A549 (cell line): ENCODE measurements around the gene CD300C. TPM values are rescaled to one million over a fixed set of nuclear protein-coding genes. Genes with fewer than 3 reads are reported as not detected.
A peak's percentile ranks its signal among the peaks of the same experiment; 100 is the strongest.

Source experiments
- ATAC-seq, 2 experiments: fragments of 200-7000 bp in 1 of 2; fragments of >200 bp in 1 of 2; cut with Nextera tagmentation in 1 of 2; cut with Tn5 transposase in 1 of 2; 3 replicates each; pipeline versions ENCODE4 v1.8.0 to v1.9.1; 2018 to 2020; ENCODE audit warnings: mild to moderate bottlenecking in 1 of 2, moderate library complexity in 1 of 2
- CTCF ChIA-PET: fragments of 300-600 bp; sonication (Branson Sonifier 250); formaldehyde crosslinking; extraction: SDS; loops from one replicate; lab custom pipeline; 2021; ENCODE audit warnings: antibody characterized with exemption, inconsistent platforms; lab: Yijun Ruan, JAX
- POLR2A ChIA-PET: fragments of 350-600 bp; formaldehyde crosslinking; extraction: SDS; loops from one replicate; lab custom pipeline; 2021; ENCODE audit warnings: antibody characterized with exemption, inconsistent platforms; lab: Yijun Ruan, JAX
- DNase-seq, 2 experiments: peaks; one replicate each; pipeline versions ENCODE4 v3.0.0 to v3.0.0-alpha.2; 2011 to 2016; ENCODE audit warnings: low read depth in 1 of 2, low spot score in 1 of 2
- FAIRE-seq: peaks from 2 replicates; lab custom pipeline; 2011; peaks lifted over from hg19 to GRCh38; lab: Jason Lieb, UNC
- H3K27ac ChIP-seq, 2 experiments: fragments of >200 bp; sonication (Bioruptor Twin); formaldehyde crosslinking; 3 replicates each; pipeline ENCODE4 v1.5.1; 2016 to 2017
- H3K4me1 ChIP-seq: fragments of >200 bp; sonication (Bioruptor Twin); formaldehyde crosslinking; 3 replicates; pipeline ENCODE4 v1.6.1; 2016
- H3K4me2 ChIP-seq: fragments of >200 bp; sonication (Bioruptor Twin); formaldehyde crosslinking; 3 replicates; pipeline ENCODE4 v1.6.1; 2016
- H3K4me3 ChIP-seq: fragments of >200 bp; sonication (Bioruptor Twin); formaldehyde crosslinking; 3 replicates; pipeline ENCODE4 v1.5.1; 2016
- H3K9me3 ChIP-seq: fragments of >200 bp; sonication (Bioruptor Twin); formaldehyde crosslinking; 3 replicates; pipeline ENCODE4 v1.6.1; 2016
- CBX8 ChIP-seq: fragments of 200-600 bp; sonication (generic); IDR thresholded peaks from 2 replicates; pipeline ENCODE4 v1.6.1; 2016
- GATA3 ChIP-seq: IDR thresholded peaks from 2 replicates; pipeline ENCODE4 v1.6.1; 2012; ENCODE audit warnings: borderline replicate concordance
- JUN ChIP-seq, 2 experiments: fragments of >200 bp; sonication (Bioruptor Twin); formaldehyde crosslinking; IDR thresholded peaks; 2 replicates in 1 of 2; 3 replicates in 1 of 2; pipeline ENCODE4 v1.6.1; 2016 to 2017
- KDM1A ChIP-seq: fragments of 200-600 bp; sonication (generic); IDR thresholded peaks from 2 replicates; pipeline ENCODE4 v1.6.1; 2016; ENCODE audit warnings: low read depth, mild to moderate bottlenecking
- MYC ChIP-seq: IDR thresholded peaks from 2 replicates; pipeline ENCODE4 v1.6.1; 2012; ENCODE audit warnings: mild to moderate bottlenecking, inconsistent platforms, low read length, improper control_type of control experiment, borderline replicate concordance
- RAD21 ChIP-seq, 2 experiments: fragments of >200 bp in 1 of 2; sonication (Bioruptor Twin) in 1 of 2; formaldehyde crosslinking in 1 of 2; IDR thresholded peaks in 1 of 2; conservative IDR thresholded peaks in 1 of 2; 2 replicates in 1 of 2; 3 replicates in 1 of 2; pipeline ENCODE4 v1.6.1; 2012 to 2018; ENCODE audit warnings: inconsistent platforms in 1 of 2
- RFX5 ChIP-seq: fragments of 450-650 bp; IDR thresholded peaks from 2 replicates; pipeline ENCODE4 v1.7.1; 2014; ENCODE audit warnings: antibody characterized with exemption, mild to moderate bottlenecking, moderate library complexity
- SMC3 ChIP-seq: fragments of >200 bp; sonication (Bioruptor Twin); formaldehyde crosslinking; IDR thresholded peaks from 3 replicates; pipeline ENCODE4 v1.6.1; 2018; ENCODE audit warnings: inconsistent platforms
- WGBS: methylation state at CpG from one replicate; pipeline ENCODE4 v1.1.6; 2017; ENCODE audit errors: missing lambda C conversion rate; 5-methylcytosine and 5-hydroxymethylcytosine counted together
- polyA plus RNA-seq, 4 experiments: library from polyadenylated mRNA; depleted of rRNA in 3 of 4; stranded (reverse); fragments of >200 nt; fragmentation: RNase III in 1 of 4; extraction: RNeasy Plus Mini Kit Qiagen cat#74134 plus additional on column Dnase treatment in 1 of 4; gene quantifications; 2 replicates in 3 of 4; 3 replicates in 1 of 4; pipeline ENCODE4 v1.2.3, GENCODE V29; 2011 to 2017
- TF ChIP-seq, protein P1 (sequence below): fragments of 150-350 bp; IDR thresholded peaks from 2 replicates; pipeline ENCODE4 v1.6.1; 2014; ENCODE audit warnings: low read depth, mild to moderate bottlenecking, low read length
- TF ChIP-seq, protein P2 (sequence below): fragments of >200 bp; sonication (Bioruptor Twin); formaldehyde crosslinking; IDR thresholded peaks from 3 replicates; pipeline ENCODE4 v1.5.1; 2016
- TF ChIP-seq, protein P3 (sequence below): IDR thresholded peaks from 2 replicates; pipeline ENCODE4 v1.6.1; 2012
- TF ChIP-seq, protein P4 (sequence below): IDR thresholded peaks from 2 replicates; pipeline ENCODE4 v1.6.1; 2012; ENCODE audit warnings: low read depth, borderline replicate concordance
- TF ChIP-seq, protein P5 (sequence below): fragments of 450-650 bp; IDR thresholded peaks from 2 replicates; pipeline ENCODE4 v1.6.1; 2014; ENCODE audit warnings: antibody characterized with exemption
- TF ChIP-seq, protein P6 (sequence below): fragments of >200 bp; sonication (Bioruptor Twin); formaldehyde crosslinking; IDR thresholded peaks from 3 replicates; pipeline ENCODE4 v1.6.1; 2016

The CD300C gene
- polyA plus RNA-seq, 2 of the 4 experiments (the other 2 are of a cell fraction) = not detected

DNA sequence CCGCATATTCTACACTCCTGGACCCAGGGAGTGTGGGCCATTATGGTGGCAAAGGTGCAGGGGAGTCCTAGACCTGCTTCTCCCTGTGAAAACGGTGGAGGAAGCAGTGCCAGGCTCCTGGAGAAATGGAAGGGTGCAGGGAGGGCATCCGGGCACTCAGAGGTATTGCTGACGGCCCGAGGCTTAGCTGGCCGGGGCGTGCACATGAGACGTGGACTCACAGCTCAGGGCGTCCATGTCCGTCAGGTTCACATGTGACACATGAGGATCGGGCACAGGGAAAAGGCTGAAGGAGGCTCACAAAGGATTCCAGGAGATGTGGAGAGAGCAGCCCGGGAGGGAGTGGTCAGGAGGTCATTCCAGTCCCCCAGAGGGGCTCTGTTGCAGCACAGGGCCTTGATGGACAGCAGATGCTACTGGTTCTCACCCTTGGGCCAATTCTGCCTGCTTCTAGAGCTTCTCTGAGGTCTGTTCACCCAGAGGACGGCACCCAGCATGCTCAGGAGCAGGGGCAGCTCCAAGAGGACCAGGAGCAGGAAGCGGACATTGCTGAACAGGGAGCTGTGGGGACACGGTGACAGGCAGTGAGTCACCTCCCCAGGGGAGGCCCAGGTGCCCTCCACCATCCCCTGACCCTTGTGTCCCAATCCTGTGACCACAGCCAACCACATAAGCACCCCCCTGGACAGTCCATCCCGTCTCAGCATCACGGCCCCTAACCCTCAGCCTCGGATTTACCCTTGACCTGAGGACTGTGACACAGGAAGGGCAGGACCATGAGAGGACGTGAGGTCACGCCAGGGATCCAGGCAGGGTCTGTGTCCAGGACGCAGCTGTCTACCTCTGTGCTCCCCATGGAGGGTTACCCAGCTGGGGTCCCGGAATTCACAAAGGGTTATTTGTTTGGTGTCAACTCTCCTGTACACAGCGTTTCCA lies 4.5 kb downstream of the CD300C start (continued):
- TF ChIP-seq, protein P1, sequence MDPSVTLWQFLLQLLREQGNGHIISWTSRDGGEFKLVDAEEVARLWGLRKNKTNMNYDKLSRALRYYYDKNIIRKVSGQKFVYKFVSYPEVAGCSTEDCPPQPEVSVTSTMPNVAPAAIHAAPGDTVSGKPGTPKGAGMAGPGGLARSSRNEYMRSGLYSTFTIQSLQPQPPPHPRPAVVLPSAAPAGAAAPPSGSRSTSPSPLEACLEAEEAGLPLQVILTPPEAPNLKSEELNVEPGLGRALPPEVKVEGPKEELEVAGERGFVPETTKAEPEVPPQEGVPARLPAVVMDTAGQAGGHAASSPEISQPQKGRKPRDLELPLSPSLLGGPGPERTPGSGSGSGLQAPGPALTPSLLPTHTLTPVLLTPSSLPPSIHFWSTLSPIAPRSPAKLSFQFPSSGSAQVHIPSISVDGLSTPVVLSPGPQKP = no peak
- TF ChIP-seq KDM1A (no peak), MYC (no peak)
- TF ChIP-seq, protein P2, sequence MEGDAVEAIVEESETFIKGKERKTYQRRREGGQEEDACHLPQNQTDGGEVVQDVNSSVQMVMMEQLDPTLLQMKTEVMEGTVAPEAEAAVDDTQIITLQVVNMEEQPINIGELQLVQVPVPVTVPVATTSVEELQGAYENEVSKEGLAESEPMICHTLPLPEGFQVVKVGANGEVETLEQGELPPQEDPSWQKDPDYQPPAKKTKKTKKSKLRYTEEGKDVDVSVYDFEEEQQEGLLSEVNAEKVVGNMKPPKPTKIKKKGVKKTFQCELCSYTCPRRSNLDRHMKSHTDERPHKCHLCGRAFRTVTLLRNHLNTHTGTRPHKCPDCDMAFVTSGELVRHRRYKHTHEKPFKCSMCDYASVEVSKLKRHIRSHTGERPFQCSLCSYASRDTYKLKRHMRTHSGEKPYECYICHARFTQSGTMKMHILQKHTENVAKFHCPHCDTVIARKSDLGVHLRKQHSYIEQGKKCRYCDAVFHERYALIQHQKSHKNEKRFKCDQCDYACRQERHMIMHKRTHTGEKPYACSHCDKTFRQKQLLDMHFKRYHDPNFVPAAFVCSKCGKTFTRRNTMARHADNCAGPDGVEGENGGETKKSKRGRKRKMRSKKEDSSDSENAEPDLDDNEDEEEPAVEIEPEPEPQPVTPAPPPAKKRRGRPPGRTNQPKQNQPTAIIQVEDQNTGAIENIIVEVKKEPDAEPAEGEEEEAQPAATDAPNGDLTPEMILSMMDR = no peak
- TF ChIP-seq, protein P3, sequence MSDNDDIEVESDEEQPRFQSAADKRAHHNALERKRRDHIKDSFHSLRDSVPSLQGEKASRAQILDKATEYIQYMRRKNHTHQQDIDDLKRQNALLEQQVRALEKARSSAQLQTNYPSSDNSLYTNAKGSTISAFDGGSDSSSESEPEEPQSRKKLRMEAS = no peak
- TF ChIP-seq, all 56 proteins: peak for 0

DNA sequence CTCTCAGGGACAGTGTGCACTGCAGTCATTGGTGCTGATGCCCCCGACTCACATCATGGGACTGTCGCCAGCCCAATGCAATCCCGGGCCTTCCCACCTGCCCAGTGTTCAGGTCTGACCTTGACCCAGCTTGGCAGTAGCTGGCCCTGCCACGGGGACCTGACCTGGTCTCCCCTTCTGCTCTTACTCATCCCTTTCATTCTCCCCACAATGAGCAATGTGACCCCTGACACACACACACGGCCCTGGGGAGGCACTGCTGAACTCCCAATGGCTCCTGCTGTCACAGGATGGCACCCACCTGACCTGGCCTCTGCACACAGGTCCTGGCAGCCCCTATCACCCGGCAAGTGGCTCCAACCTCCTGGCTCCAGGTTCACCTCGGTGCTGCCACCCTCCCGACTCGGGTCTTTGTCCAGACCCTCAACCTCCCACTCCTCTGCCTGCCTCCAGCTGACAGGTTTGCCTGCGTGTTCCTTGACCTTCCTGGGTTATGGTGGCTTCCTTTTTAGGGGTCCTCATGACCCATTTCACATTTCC lies 6.6 kb downstream of the CD300C start:
- WGBS = 13% methylated on average over 10 of the region's 10 CpGs
- Histone ChIP-seq H3K9me3 (0 out of 3 replicates have a peak, but pooled peaks cover 3% of the 10 kb centered on the region), H3K4me3 (no peak overlapping the region)
- POLR2A ChIA-PET = no interaction called here
- CTCF ChIA-PET = interaction anchor here (1.6 kb wide), 1 partner anchor 63 kb away, joined by 4 read pairs; no protein-coding TSS in a partner anchor
- ATAC-seq = 0 out of 6 replicates have a peak, but pooled peaks of 1 of the 2 experiments have one; percentile 3
- TF ChIP-seq RAD21 (conservative IDR thresholded peaks at IDR 0.05 in 1 of 2, IDR thresholded peaks at IDR 0.05 in 1 of 2) (no peak), CBX8 (no peak), MYC (no peak), RFX5 (no peak), KDM1A (no peak)
- TF ChIP-seq, protein P4, sequence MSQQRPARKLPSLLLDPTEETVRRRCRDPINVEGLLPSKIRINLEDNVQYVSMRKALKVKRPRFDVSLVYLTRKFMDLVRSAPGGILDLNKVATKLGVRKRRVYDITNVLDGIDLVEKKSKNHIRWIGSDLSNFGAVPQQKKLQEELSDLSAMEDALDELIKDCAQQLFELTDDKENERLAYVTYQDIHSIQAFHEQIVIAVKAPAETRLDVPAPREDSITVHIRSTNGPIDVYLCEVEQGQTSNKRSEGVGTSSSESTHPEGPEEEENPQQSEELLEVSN = no peak
- TF ChIP-seq, protein P5, sequence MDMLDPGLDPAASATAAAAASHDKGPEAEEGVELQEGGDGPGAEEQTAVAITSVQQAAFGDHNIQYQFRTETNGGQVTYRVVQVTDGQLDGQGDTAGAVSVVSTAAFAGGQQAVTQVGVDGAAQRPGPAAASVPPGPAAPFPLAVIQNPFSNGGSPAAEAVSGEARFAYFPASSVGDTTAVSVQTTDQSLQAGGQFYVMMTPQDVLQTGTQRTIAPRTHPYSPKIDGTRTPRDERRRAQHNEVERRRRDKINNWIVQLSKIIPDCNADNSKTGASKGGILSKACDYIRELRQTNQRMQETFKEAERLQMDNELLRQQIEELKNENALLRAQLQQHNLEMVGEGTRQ = no peak
- TF ChIP-seq, all 56 proteins: peak for 0
- H3K4me1 ChIP-seq = no peaks in the 10 kb centered on the region
- no peak overlapping the region for H3K4me2 ChIP-seq
- no peak for FAIRE-seq
- DNase-seq = no peak
- H3K27ac ChIP-seq = no peak overlapping the region

DNA sequence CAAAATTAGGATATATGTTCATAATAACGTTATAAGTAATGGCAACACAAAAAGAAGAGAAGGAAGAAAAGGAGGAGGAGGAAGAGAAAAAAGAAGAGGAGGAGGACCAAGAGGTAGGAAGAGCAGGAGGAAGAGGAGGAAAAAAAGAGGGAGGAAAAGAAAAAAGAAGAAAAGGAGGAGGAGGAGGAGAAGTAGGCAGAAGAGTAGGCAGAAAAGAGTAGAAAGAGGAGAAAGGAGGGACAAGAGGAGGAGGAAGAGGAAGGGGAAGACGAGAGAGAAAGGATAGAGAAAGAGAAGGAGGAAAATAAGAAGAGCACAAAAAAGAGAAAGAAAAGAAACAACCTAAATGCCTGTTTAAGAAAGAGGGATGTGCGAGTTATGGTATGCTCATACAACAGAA lies 9.0 kb downstream of the CD300C start:
- 0 out of 3 replicates have a peak, but pooled peaks cover 6% of the 10 kb centered on the region for H3K9me3 ChIP-seq
- 14% methylated on average over 3 of the region's 3 CpGs for WGBS
- H3K4me1 ChIP-seq = no peaks in the 10 kb centered on the region
- no peak for DNase-seq
- ChIA-PET POLR2A (no interaction called here), CTCF (interaction anchor here (1.2 to 1.3 kb wide), 3 partner anchors 9 to 68 kb away, joined by 3 read pairs; no protein-coding TSS in a partner anchor)
- no peak for FAIRE-seq
- TF ChIP-seq JUN (IDR thresholded peaks at IDR 0.05) (no peak), SMC3 (no peak), GATA3 (no peak)
- TF ChIP-seq, protein P6, sequence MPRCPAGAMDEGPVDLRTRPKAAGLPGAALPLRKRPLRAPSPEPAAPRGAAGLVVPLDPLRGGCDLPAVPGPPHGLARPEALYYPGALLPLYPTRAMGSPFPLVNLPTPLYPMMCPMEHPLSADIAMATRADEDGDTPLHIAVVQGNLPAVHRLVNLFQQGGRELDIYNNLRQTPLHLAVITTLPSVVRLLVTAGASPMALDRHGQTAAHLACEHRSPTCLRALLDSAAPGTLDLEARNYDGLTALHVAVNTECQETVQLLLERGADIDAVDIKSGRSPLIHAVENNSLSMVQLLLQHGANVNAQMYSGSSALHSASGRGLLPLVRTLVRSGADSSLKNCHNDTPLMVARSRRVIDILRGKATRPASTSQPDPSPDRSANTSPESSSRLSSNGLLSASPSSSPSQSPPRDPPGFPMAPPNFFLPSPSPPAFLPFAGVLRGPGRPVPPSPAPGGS = no peak
- TF ChIP-seq, protein P4 = no peak
- ATAC-seq = no peak
- no peak overlapping the region for H3K27ac ChIP-seq
- H3K4me3 ChIP-seq = no peak overlapping the region
- no peak overlapping the region for H3K4me2 ChIP-seq
